ENCODE results near the gene SLC37A2. TPM values are rescaled to one million over a fixed set of nuclear protein-coding genes. Genes with fewer than 3 reads are reported as not detected.
"Not testable (repeated sequence)": the region's sequence is repeated elsewhere in the genome, so short reads cannot be mapped to it uniquely, and the experiment has no call there.

SLC37A2 gene
- total RNA-seq, 1 donor, result 3.5 TPM

- no peaks in the 10 kb centered on the region for H3K9me3 ChIP-seq (ENCODE audit: low read depth, low read length)
- no peaks in the 10 kb centered on the region for H3K4me1 ChIP-seq (ENCODE audit: insufficient read depth, low read length)
- no peaks in the 10 kb centered on the region for H3K27me3 ChIP-seq (ENCODE audit: insufficient read depth, low read length)
- H3K4me3 ChIP-seq (ENCODE audit: low read length), result no peak overlapping the region
Measured at GRCh38 chr11:125085301-125086081, 22.4 kb downstream of the SLC37A2 start.

GRCh38 chr11:125086633-125087296, 23.7 kb downstream of the SLC37A2 start:
- H3K4me1 ChIP-seq (ENCODE audit: insufficient read depth, low read length), result no peaks in the 10 kb centered on the region
- H3K9me3 ChIP-seq (ENCODE audit: low read depth, low read length), result no peaks in the 10 kb centered on the region
- no peaks in the 10 kb centered on the region for H3K27me3 ChIP-seq (ENCODE audit: insufficient read depth, low read length)
- H3K4me3 ChIP-seq (ENCODE audit: low read length), result no peak overlapping the region

GRCh38 chr11:125088123-125088522, 25.0 kb downstream of the SLC37A2 start:
- no peaks in the 10 kb centered on the region for H3K9me3 ChIP-seq (ENCODE audit: low read depth, low read length)
- no peaks in the 10 kb centered on the region for H3K27me3 ChIP-seq (ENCODE audit: insufficient read depth, low read length)
- no peak overlapping the region for H3K4me3 ChIP-seq (ENCODE audit: low read length)

GRCh38 chr11:125088576-125089455, 25.7 kb downstream of the SLC37A2 start:
- Histone ChIP-seq H3K4me1 (ENCODE audit: insufficient read depth, low read length) (no peaks in the 10 kb centered on the region), H3K4me3 (ENCODE audit: low read length) (no peak overlapping the region), H3K27me3 (ENCODE audit: insufficient read depth, low read length) (no peaks in the 10 kb centered on the region), H3K9me3 (ENCODE audit: low read depth, low read length) (no peaks in the 10 kb centered on the region)

More at GRCh38 chr11:125088123-125088522, 25.0 kb downstream of the SLC37A2 start:
- H3K4me1 ChIP-seq (ENCODE audit: insufficient read depth, low read length), result no peaks in the 10 kb centered on the region

- not testable (repeated sequence) for H3K4me1 ChIP-seq (ENCODE audit: insufficient read depth, low read length); H3K27me3 ChIP-seq (ENCODE audit: insufficient read depth, low read length); H3K4me3 ChIP-seq (ENCODE audit: low read length); H3K9me3 ChIP-seq (ENCODE audit: low read depth, low read length)
Measured at GRCh38 chr11:125089481-125089880, 26.4 kb downstream of the SLC37A2 start.

- not testable (repeated sequence) for H3K27me3 ChIP-seq (ENCODE audit: insufficient read depth, low read length); H3K4me1 ChIP-seq (ENCODE audit: insufficient read depth, low read length); H3K4me3 ChIP-seq (ENCODE audit: low read length); H3K9me3 ChIP-seq (ENCODE audit: low read depth, low read length)
Measured at GRCh38 chr11:125090151-125090550, 27.0 kb downstream of the SLC37A2 start.

GRCh38 chr11:125090816-125091215, 27.7 kb downstream of the SLC37A2 start:
- no peaks in the 10 kb centered on the region for H3K27me3 ChIP-seq (ENCODE audit: insufficient read depth, low read length)
- no peaks in the 10 kb centered on the region for H3K4me1 ChIP-seq (ENCODE audit: insufficient read depth, low read length)
- no peak overlapping the region for H3K4me3 ChIP-seq (ENCODE audit: low read length)

GRCh38 chr11:125091247-125091876, 28.3 kb downstream of the SLC37A2 start:
- H3K4me1 ChIP-seq (ENCODE audit: insufficient read depth, low read length), result no peaks in the 10 kb centered on the region
- no peaks in the 10 kb centered on the region for H3K27me3 ChIP-seq (ENCODE audit: insufficient read depth, low read length)
- no peak overlapping the region for H3K4me3 ChIP-seq (ENCODE audit: low read length)
- no peaks in the 10 kb centered on the region for H3K9me3 ChIP-seq (ENCODE audit: low read depth, low read length)

More at GRCh38 chr11:125090816-125091215, 27.7 kb downstream of the SLC37A2 start:
- no peaks in the 10 kb centered on the region for H3K9me3 ChIP-seq (ENCODE audit: low read depth, low read length)

- Histone ChIP-seq H3K4me1 (ENCODE audit: insufficient read depth, low read length) (no peaks in the 10 kb centered on the region), H3K9me3 (ENCODE audit: low read depth, low read length) (no peaks in the 10 kb centered on the region), H3K27me3 (ENCODE audit: insufficient read depth, low read length) (no peaks in the 10 kb centered on the region), H3K4me3 (ENCODE audit: low read length) (no peak overlapping the region)
Measured at GRCh38 chr11:125091877-125092664, 29.0 kb downstream of the SLC37A2 start.

GRCh38 chr11:125092669-125093068, 29.6 kb downstream of the SLC37A2 start:
- no peaks in the 10 kb centered on the region for H3K4me1 ChIP-seq (ENCODE audit: insufficient read depth, low read length)
- no peaks in the 10 kb centered on the region for H3K9me3 ChIP-seq (ENCODE audit: low read depth, low read length)
- H3K4me3 ChIP-seq (ENCODE audit: low read length), result no peak overlapping the region
- no peaks in the 10 kb centered on the region for H3K27me3 ChIP-seq (ENCODE audit: insufficient read depth, low read length)

- no peaks in the 10 kb centered on the region for H3K27me3 ChIP-seq (ENCODE audit: insufficient read depth, low read length)
- no peak overlapping the region for H3K4me3 ChIP-seq (ENCODE audit: low read length)
- H3K4me1 ChIP-seq (ENCODE audit: insufficient read depth, low read length), result no peaks in the 10 kb centered on the region
- H3K9me3 ChIP-seq (ENCODE audit: low read depth, low read length), result no peaks in the 10 kb centered on the region
Measured at GRCh38 chr11:125093502-125093901, 30.4 kb downstream of the SLC37A2 start.

- no peak overlapping the region for H3K4me3 ChIP-seq (ENCODE audit: low read length)
- no peaks in the 10 kb centered on the region for H3K27me3 ChIP-seq (ENCODE audit: insufficient read depth, low read length)
- no peaks in the 10 kb centered on the region for H3K4me1 ChIP-seq (ENCODE audit: insufficient read depth, low read length)
- no peaks in the 10 kb centered on the region for H3K9me3 ChIP-seq (ENCODE audit: low read depth, low read length)
Measured at GRCh38 chr11:125094731-125095130, 31.6 kb downstream of the SLC37A2 start.

- H3K27me3 ChIP-seq (ENCODE audit: insufficient read depth, low read length), result no peaks in the 10 kb centered on the region
- H3K4me1 ChIP-seq (ENCODE audit: insufficient read depth, low read length), result no peaks in the 10 kb centered on the region
- H3K9me3 ChIP-seq (ENCODE audit: low read depth, low read length), result no peaks in the 10 kb centered on the region
- H3K4me3 ChIP-seq (ENCODE audit: low read length), result no peak overlapping the region
Measured at GRCh38 chr11:125100136-125100535, 37.0 kb downstream of the SLC37A2 start.

- Histone ChIP-seq H3K4me1 (ENCODE audit: insufficient read depth, low read length) (no peaks in the 10 kb centered on the region), H3K27me3 (ENCODE audit: insufficient read depth, low read length) (no peaks in the 10 kb centered on the region), H3K9me3 (ENCODE audit: low read depth, low read length) (no peaks in the 10 kb centered on the region), H3K4me3 (ENCODE audit: low read length) (no peak overlapping the region)
Measured at GRCh38 chr11:125101596-125101995, 38.5 kb downstream of the SLC37A2 start.
